ENCODE results near the gene NUP85.

GRCh38 chr17:75205793-75206163 is 299 bp downstream of the NUP85 start:
- TF ChIP-seq POLR2AphosphoS5 (IDR thresholded peaks at IDR 0.05; ENCODE audit: borderline replicate concordance, low read depth, low read length) (no peak), EZH2 (IDR thresholded peaks at IDR 0.05) (no peak)
